Ammon's horn (tissue), 1 donor: Measurements from ENCODE around the gene SLC6A15.
A peak's percentile ranks its signal among the peaks of the same experiment; 100 is the strongest.

ENCODE experiments used
- DNase-seq: peaks from one replicate; pipeline ENCODE4 v3.0.0-alpha.2; 2016; ENCODE audit warnings: low spot score

SLC6A15 gene

GRCh38 chr12:84912198-84913128 lies at the start of gene SLC6A15:
Gene SLC6A15 (minus strand): TSS chr12:84912799. CDS start chr12:84892120, 20,679 bp downstream.
- peak; percentile 91 for DNase-seq

- no peak for DNase-seq
These were observed 48.3 kb upstream of the SLC6A15 start for GRCh38 chr12:84960918-84961317.

GRCh38 chr12:84955298-84955697 lies 42.7 kb upstream of the SLC6A15 start:
- DNase-seq, result no peak

- no peak for DNase-seq
These were observed 41.8 kb upstream of the SLC6A15 start for GRCh38 chr12:84954415-84954814.

GRCh38 chr12:84950971-84951546 lies 38.5 kb upstream of the SLC6A15 start:
- no peak for DNase-seq

GRCh38 chr12:84946753-84947152 lies 34.2 kb upstream of the SLC6A15 start:
- no peak for DNase-seq

GRCh38 chr12:84937415-84937814 lies 24.8 kb upstream of the SLC6A15 start:
- no peak for DNase-seq

- no peak for DNase-seq
These were observed 16.9 kb upstream of the SLC6A15 start for GRCh38 chr12:84929501-84929900.

- DNase-seq, result no peak
These were observed 12.4 kb upstream of the SLC6A15 start for GRCh38 chr12:84924981-84925380.

GRCh38 chr12:84922693-84923092 lies 10.1 kb upstream of the SLC6A15 start:
- no peak for DNase-seq

- no peak for DNase-seq
These were observed 7.7 kb upstream of the SLC6A15 start for GRCh38 chr12:84920331-84920730.

GRCh38 chr12:84919271-84919670 lies 6.7 kb upstream of the SLC6A15 start:
- DNase-seq, result no peak

GRCh38 chr12:84913129-84913515 lies 523 bp upstream of the SLC6A15 start:
- peak; percentile 3 for DNase-seq

GRCh38 chr12:84911271-84912197 lies 1.1 kb downstream of the SLC6A15 start:
- peak; percentile 87 for DNase-seq

- peak; percentile 32 for DNase-seq
These were observed 1.9 kb downstream of the SLC6A15 start for GRCh38 chr12:84910549-84911241.

- no peak for DNase-seq
These were observed 8.5 kb downstream of the SLC6A15 start for GRCh38 chr12:84904051-84904450.

GRCh38 chr12:84891106-84891838 lies 21.3 kb downstream of the SLC6A15 start:
- no peak for DNase-seq

- no peak for DNase-seq
These were observed 22.8 kb downstream of the SLC6A15 start for GRCh38 chr12:84889818-84890217.

GRCh38 chr12:84888861-84889260 lies 23.7 kb downstream of the SLC6A15 start:
- DNase-seq, result no peak

GRCh38 chr12:84877340-84877739 lies 35.3 kb downstream of the SLC6A15 start:
- DNase-seq, result no peak

- DNase-seq, result no peak
These were observed 37.4 kb downstream of the SLC6A15 start for GRCh38 chr12:84875241-84875640.
